Measurements from ENCODE around the gene ARGFX.

ARGFX gene

GRCh38 chr3:121601212-121601812 is 33.6 kb downstream of the ARGFX start:
- no peak for DNase-seq

GRCh38 chr3:121604759-121605158 is 37.0 kb downstream of the ARGFX start:
- no peak for DNase-seq

GRCh38 chr3:121606106-121606505 is 38.4 kb downstream of the ARGFX start:
- no peak for DNase-seq

Measured in activated CD4-positive, alpha-beta T cell treated with anti-CD3 and anti-CD28 coated beads, Interleukin-2, amount 50 U/mL, for 4 hours (primary cell).